ENCODE data around the gene ACTL6B.

DNA sequence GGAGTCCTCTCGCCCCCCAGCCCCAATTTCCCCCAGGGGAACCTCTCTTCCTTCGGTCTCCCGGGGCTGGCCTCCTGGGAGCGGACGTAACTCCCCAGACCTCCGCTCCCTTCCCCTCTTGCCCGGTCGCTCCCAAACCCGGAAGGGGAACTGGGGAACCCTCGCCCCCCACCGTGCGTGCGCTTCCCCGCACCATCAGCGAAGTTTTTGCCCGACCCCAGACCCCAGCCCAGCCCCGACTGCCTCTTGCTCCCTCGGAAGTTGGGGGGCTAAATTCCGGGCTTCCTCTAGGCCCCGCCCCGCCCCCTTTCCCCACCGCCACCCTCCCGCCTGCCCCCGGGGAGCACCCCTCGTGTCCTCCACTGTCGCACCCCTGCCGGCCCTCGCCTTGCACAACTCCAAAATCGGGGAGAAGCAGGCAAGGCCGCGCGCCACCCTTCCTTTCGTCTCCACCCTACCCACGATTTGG is 17.7 kb upstream of the ACTL6B start:
- TF ChIP-seq, protein P1, sequence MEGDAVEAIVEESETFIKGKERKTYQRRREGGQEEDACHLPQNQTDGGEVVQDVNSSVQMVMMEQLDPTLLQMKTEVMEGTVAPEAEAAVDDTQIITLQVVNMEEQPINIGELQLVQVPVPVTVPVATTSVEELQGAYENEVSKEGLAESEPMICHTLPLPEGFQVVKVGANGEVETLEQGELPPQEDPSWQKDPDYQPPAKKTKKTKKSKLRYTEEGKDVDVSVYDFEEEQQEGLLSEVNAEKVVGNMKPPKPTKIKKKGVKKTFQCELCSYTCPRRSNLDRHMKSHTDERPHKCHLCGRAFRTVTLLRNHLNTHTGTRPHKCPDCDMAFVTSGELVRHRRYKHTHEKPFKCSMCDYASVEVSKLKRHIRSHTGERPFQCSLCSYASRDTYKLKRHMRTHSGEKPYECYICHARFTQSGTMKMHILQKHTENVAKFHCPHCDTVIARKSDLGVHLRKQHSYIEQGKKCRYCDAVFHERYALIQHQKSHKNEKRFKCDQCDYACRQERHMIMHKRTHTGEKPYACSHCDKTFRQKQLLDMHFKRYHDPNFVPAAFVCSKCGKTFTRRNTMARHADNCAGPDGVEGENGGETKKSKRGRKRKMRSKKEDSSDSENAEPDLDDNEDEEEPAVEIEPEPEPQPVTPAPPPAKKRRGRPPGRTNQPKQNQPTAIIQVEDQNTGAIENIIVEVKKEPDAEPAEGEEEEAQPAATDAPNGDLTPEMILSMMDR (conservative IDR thresholded peaks at IDR 0.05; ENCODE audit: low read length): no peak
- no peak for TF ChIP-seq EZH2phosphoT487 (IDR thresholded peaks at IDR 0.05; ENCODE audit: borderline replicate concordance, low read depth, low read length)
